Neuronal stem cell (in vitro differentiated cells): ENCODE measurements around the gene ITPR2.

Experiments used
- DNase-seq: peaks from one replicate; pipeline ENCODE4 v3.0.0-alpha.2; 2013; ENCODE audit warnings: low spot score
- H2AFZ ChIP-seq: one replicate; pipeline ENCODE4 v1.6.1; 2013; ENCODE audit warnings: mild to moderate bottlenecking, low read length, inconsistent platforms
- H2AK5ac ChIP-seq: 2 replicates; pipeline ENCODE4 v1.6.1; 2013; ENCODE audit warnings: low read depth, mild to moderate bottlenecking, inconsistent platforms, low read length, moderate library complexity, mixed read lengths
- H2BK120ac ChIP-seq: 2 replicates; pipeline ENCODE4 v1.6.1; 2013; ENCODE audit warnings: low read depth, mild to moderate bottlenecking, inconsistent platforms, low read length, moderate library complexity, mixed read lengths
- H2BK12ac ChIP-seq: one replicate; pipeline ENCODE4 v1.6.1; 2013; ENCODE audit warnings: low read length, inconsistent platforms
- H2BK15ac ChIP-seq: 2 replicates; pipeline ENCODE4 v1.6.1; 2013; ENCODE audit warnings: mild to moderate bottlenecking, low read length, inconsistent platforms, mixed read lengths
- H2BK5ac ChIP-seq: one replicate; pipeline ENCODE4 v1.6.1; 2013; ENCODE audit warnings: inconsistent platforms, mild to moderate bottlenecking, low read length, moderate library complexity
- H3K14ac ChIP-seq: one replicate; pipeline ENCODE4 v1.6.1; 2013; ENCODE audit warnings: low read length, inconsistent platforms
- H3K18ac ChIP-seq: 2 replicates; pipeline ENCODE4 v1.6.1; 2013; ENCODE audit warnings: low read length, inconsistent platforms
- H3K23ac ChIP-seq: 2 replicates; pipeline ENCODE4 v1.6.1; 2013; ENCODE audit warnings: low read depth, mild to moderate bottlenecking, mixed read lengths, low read length, inconsistent platforms; ENCODE audit not compliant: poor library complexity
- H3K27ac ChIP-seq: replicated peaks from 3 replicates; pipeline ENCODE4 v1.5.1; 2013; ENCODE audit warnings: low read length, inconsistent platforms
- H3K27me3 ChIP-seq, 3 experiments: 2 replicates each; pipeline ENCODE4 v1.6.1; 2013; ENCODE audit warnings: low read length in 3 of 3, mild to moderate bottlenecking in 2 of 3, inconsistent platforms in 1 of 3, low read depth in 1 of 3, mixed read lengths in 1 of 3, moderate library complexity in 1 of 3; ENCODE audit not compliant: control insufficient read depth in 3 of 3, insufficient read depth in 3 of 3
- H3K36me3 ChIP-seq, 2 donors: replicated peaks in 1 of 2; 2 replicates each; pipeline ENCODE4 v1.6.1; 2013; ENCODE audit warnings: low read length in 2 of 2; ENCODE audit not compliant: control insufficient read depth in 2 of 2, insufficient read depth in 2 of 2
- H3K4ac ChIP-seq: 2 replicates; pipeline ENCODE4 v1.6.1; 2013; ENCODE audit warnings: inconsistent platforms, mild to moderate bottlenecking, low read length, moderate library complexity
- H3K4me1 ChIP-seq, 2 donors: 1 replicate in 1 of 2; 2 replicates in 1 of 2; pipeline ENCODE4 v1.6.1; 2013; ENCODE audit warnings: low read length in 2 of 2, low read depth in 1 of 2; ENCODE audit not compliant: control insufficient read depth in 2 of 2, insufficient read depth in 1 of 2
- H3K4me2 ChIP-seq: one replicate; pipeline ENCODE4 v1.6.1; 2013; ENCODE audit warnings: mild to moderate bottlenecking, low read length, inconsistent platforms; ENCODE audit not compliant: insufficient read depth, poor library complexity, severe bottlenecking
- H3K4me3 ChIP-seq, 2 donors: 2 replicates each; pipeline ENCODE4 v1.5.1; 2013; ENCODE audit warnings: low read length in 2 of 2, mild to moderate bottlenecking in 2 of 2, inconsistent platforms in 1 of 2, moderate library complexity in 1 of 2
- H3K79me1 ChIP-seq: one replicate; pipeline ENCODE4 v1.6.1; 2013; ENCODE audit warnings: low read depth, mild to moderate bottlenecking, inconsistent platforms, low read length, moderate library complexity
- H3K9ac ChIP-seq: one replicate; pipeline ENCODE4 v1.6.1; 2013; ENCODE audit warnings: mild to moderate bottlenecking, low read depth, low read length, inconsistent platforms; ENCODE audit not compliant: poor library complexity
- H3K9me3 ChIP-seq, 2 donors: replicated peaks in 1 of 2; 2 replicates each; pipeline versions ENCODE3 to v1.6.1; 2013; ENCODE audit warnings: low read length in 2 of 2, mild to moderate bottlenecking in 2 of 2, inconsistent platforms in 1 of 2, low read depth in 1 of 2, mixed read lengths in 1 of 2, moderate library complexity in 1 of 2; ENCODE audit not compliant: control insufficient read depth in 2 of 2, insufficient read depth in 1 of 2
- H4K8ac ChIP-seq: one replicate; pipeline ENCODE4 v1.6.1; 2013; ENCODE audit warnings: low read depth, mild to moderate bottlenecking, inconsistent platforms, low read length, moderate library complexity
- H4K91ac ChIP-seq: one replicate; pipeline ENCODE4 v1.6.1; 2013; ENCODE audit warnings: low read length, low read depth, mild to moderate bottlenecking, inconsistent platforms; ENCODE audit not compliant: poor library complexity
- WGBS, 2 donors: extraction: QIAGEN DNeasy Blood & Tissue Kit; methylation state at CpG; one replicate each; pipeline ENCODE4 v1.1.7; 2013; ENCODE audit warnings: missing lambda C conversion rate in 2 of 2, mixed read lengths in 1 of 2; ENCODE audit not compliant: insufficient read length in 2 of 2, insufficient replicate concordance in 1 of 2; ENCODE audit errors: extremely low coverage in 2 of 2; 5-methylcytosine and 5-hydroxymethylcytosine counted together

ITPR2 gene

GRCh38 chr12:26773313-26774104 is 59.5 kb downstream of the ITPR2 start:
- H3K4ac ChIP-seq, result no peak overlapping the region
- no CpG with 5 or more reads among the region's 3 CpGs for WGBS, 2 donors

GRCh38 chr12:26771861-26772260 is 61.1 kb downstream of the ITPR2 start:
- Histone ChIP-seq H2AFZ (no peak overlapping the region), H2AK5ac (no peak overlapping the region), H2BK120ac (no peak overlapping the region), H3K27me3 (no peaks in the 10 kb centered on the region), H3K14ac (no peak overlapping the region), H3K9me3 (no peaks in the 10 kb centered on the region), H3K36me3 (no peaks in the 10 kb centered on the region), H3K4me2 (no peak overlapping the region), H3K4ac (no peak overlapping the region), H3K79me1 (no peaks in the 10 kb centered on the region), H2BK5ac (no peak overlapping the region), H3K18ac (no peak overlapping the region), H3K23ac (no peak overlapping the region), H2BK15ac (no peak overlapping the region), H3K4me3 (no peak overlapping the region), H3K27ac (no peak overlapping the region), H4K91ac (no peak overlapping the region), H3K9ac (no peak overlapping the region), H3K4me1 (no peaks in the 10 kb centered on the region), H4K8ac (no peak overlapping the region), H2BK12ac (no peak overlapping the region)
- no peak for DNase-seq
- no CpG with 5 or more reads among the region's 4 CpGs for WGBS, 2 donors

More at GRCh38 chr12:26773313-26774104, 59.5 kb downstream of the ITPR2 start:
- Histone ChIP-seq H3K9me3 (peaks cover 0 to 5% of the 10 kb centered on the region in 2 donors), H2AK5ac (no peak overlapping the region), H3K36me3 (no peaks in the 10 kb centered on the region), H3K27ac (no peak overlapping the region), H3K4me1 (no peaks in the 10 kb centered on the region), H4K91ac (no peak overlapping the region), H2BK120ac (no peak overlapping the region), H3K27me3 (no peaks in the 10 kb centered on the region), H3K18ac (no peak overlapping the region), H3K79me1 (no peaks in the 10 kb centered on the region), H3K4me3 (no peak overlapping the region), H3K9ac (no peak overlapping the region), H2BK15ac (no peak overlapping the region), H2BK12ac (no peak overlapping the region), H2AFZ (no peak overlapping the region), H3K4me2 (no peak overlapping the region), H3K14ac (no peak overlapping the region), H2BK5ac (no peak overlapping the region), H4K8ac (no peak overlapping the region), H3K23ac (no peak overlapping the region)
- no peak for DNase-seq

- no peak overlapping the region for H2BK5ac ChIP-seq
- no peak overlapping the region for H3K14ac ChIP-seq
- no peak overlapping the region for H2BK15ac ChIP-seq
- H3K9me3 ChIP-seq, result no peaks in the 10 kb centered on the region
- no peak overlapping the region for H2BK120ac ChIP-seq
- no peak overlapping the region for H3K4me2 ChIP-seq
- no peak overlapping the region for H2AFZ ChIP-seq
- H2AK5ac ChIP-seq, result no peak overlapping the region
- no peak overlapping the region for H4K8ac ChIP-seq
- no peak overlapping the region for H3K18ac ChIP-seq
- no peaks in the 10 kb centered on the region for H3K27me3 ChIP-seq
- DNase-seq, result no peak
- H3K4me3 ChIP-seq, result no peak overlapping the region
- no peak overlapping the region for H3K4ac ChIP-seq
- no peak overlapping the region for H2BK12ac ChIP-seq
- H3K9ac ChIP-seq, result no peak overlapping the region
- H4K91ac ChIP-seq, result no peak overlapping the region
- H3K27ac ChIP-seq, result no peak overlapping the region
- WGBS, 2 donors, result no CpG with 5 or more reads among the region's 5 CpGs
- no peak overlapping the region for H3K23ac ChIP-seq
- H3K36me3 ChIP-seq, result no peaks in the 10 kb centered on the region
- H3K4me1 ChIP-seq, result no peaks in the 10 kb centered on the region
- H3K79me1 ChIP-seq, result no peaks in the 10 kb centered on the region
Measured at GRCh38 chr12:26770239-26771070, 62.5 kb downstream of the ITPR2 start.

- H4K8ac ChIP-seq, result no peak overlapping the region
- H2BK120ac ChIP-seq, result no peak overlapping the region
- no peaks in the 10 kb centered on the region for H3K36me3 ChIP-seq
- no peaks in the 10 kb centered on the region for H3K79me1 ChIP-seq
- DNase-seq, result no peak
- H3K4me3 ChIP-seq, result no peak overlapping the region
- H3K4ac ChIP-seq, result no peak overlapping the region
- H2AK5ac ChIP-seq, result no peak overlapping the region
- H4K91ac ChIP-seq, result no peak overlapping the region
- no peak overlapping the region for H2AFZ ChIP-seq
- no peaks in the 10 kb centered on the region for H3K9me3 ChIP-seq
- no peak overlapping the region for H3K14ac ChIP-seq
- H3K18ac ChIP-seq, result no peak overlapping the region
- H3K9ac ChIP-seq, result no peak overlapping the region
- no peak overlapping the region for H2BK15ac ChIP-seq
- no peaks in the 10 kb centered on the region for H3K27me3 ChIP-seq
- H2BK5ac ChIP-seq, result no peak overlapping the region
- H3K27ac ChIP-seq, result no peak overlapping the region
- no peak overlapping the region for H3K23ac ChIP-seq
- no CpG with 5 or more reads among the region's 3 CpGs for WGBS, 2 donors
- H3K4me1 ChIP-seq, result no peaks in the 10 kb centered on the region
- H3K4me2 ChIP-seq, result no peak overlapping the region
- H2BK12ac ChIP-seq, result no peak overlapping the region
Measured at GRCh38 chr12:26769611-26770010, 63.4 kb downstream of the ITPR2 start.
